Neural progenitor cell (in vitro differentiated cells): ENCODE measurements around the gene TRMO. TPM values are rescaled to one million over a fixed set of nuclear protein-coding genes. Genes with fewer than 3 reads are reported as not detected.
"Not testable (repeated sequence)": the region's sequence is repeated elsewhere in the genome, so short reads cannot be mapped to it uniquely, and the experiment has no call there.

ENCODE experiments used
- DNase-seq: peaks from one replicate; pipeline ENCODE4 v3.0.0-alpha.2; 2016; ENCODE audit warnings: low spot score
- H2AFZ ChIP-seq: fragments of 200-600 bp; sonication (generic); replicated peaks from 2 replicates; pipeline ENCODE4 v1.6.1; 2016; ENCODE audit warnings: antibody characterized with exemption
- H3F3A ChIP-seq: fragments of 200-600 bp; sonication (generic); 2 replicates; pipeline ENCODE4 v1.6.1; 2016; ENCODE audit warnings: antibody characterized with exemption, low read depth
- H3K27ac ChIP-seq: fragments of 200-600 bp; sonication (generic); 2 replicates; pipeline ENCODE4 v1.5.1; 2016; ENCODE audit warnings: mild to moderate bottlenecking
- H3K27me3 ChIP-seq: fragments of 200-600 bp; sonication (generic); 2 replicates; pipeline ENCODE4 v1.6.1; 2016; ENCODE audit warnings: mild to moderate bottlenecking, moderate library complexity
- H3K36me3 ChIP-seq: fragments of 200-600 bp; sonication (generic); 2 replicates; pipeline ENCODE4 v1.5.1; 2016
- H3K4me1 ChIP-seq: fragments of 200-600 bp; sonication (generic); 2 replicates; pipeline ENCODE4 v1.6.1; 2016; ENCODE audit warnings: mixed run types
- H3K4me2 ChIP-seq: fragments of 200-600 bp; sonication (generic); 2 replicates; pipeline ENCODE4 v1.6.1; 2016
- H3K4me3 ChIP-seq: fragments of 200-600 bp; sonication (generic); 2 replicates; pipeline ENCODE4 v1.5.1; 2016
- H3K79me2 ChIP-seq: fragments of 200-600 bp; sonication (generic); 2 replicates; pipeline ENCODE4 v1.6.1; 2016; ENCODE audit warnings: low read depth
- H3K9ac ChIP-seq: fragments of 200-600 bp; sonication (generic); 2 replicates; pipeline ENCODE4 v1.6.1; 2016
- H3K9me3 ChIP-seq: fragments of 200-600 bp; sonication (generic); 2 replicates; pipeline ENCODE4 v1.5.1; 2016; ENCODE audit warnings: low read depth
- H4K20me1 ChIP-seq: fragments of 200-600 bp; sonication (generic); 2 replicates; pipeline ENCODE4 v1.6.1; 2016; ENCODE audit warnings: low read depth
- H3K27ac Mint-ChIP-seq: 3 replicates; pipeline ENCODE4 v1.8.0; 2021; ENCODE audit warnings: mixed read lengths
- H3K27me3 Mint-ChIP-seq: 2 replicates; pipeline ENCODE4 v1.8.0; 2022; ENCODE audit warnings: low read depth, mild to moderate bottlenecking, inconsistent platforms, moderate library complexity, mixed read lengths; ENCODE audit not compliant: insufficient read depth
- H3K36me3 Mint-ChIP-seq: 3 replicates; pipeline ENCODE4 v1.8.0; 2021; ENCODE audit warnings: mixed read lengths
- H3K4me1 Mint-ChIP-seq: 3 replicates; pipeline ENCODE4 v1.8.0; 2021; ENCODE audit warnings: mixed read lengths
- H3K4me3 Mint-ChIP-seq: 3 replicates; pipeline ENCODE4 v1.8.0; 2021; ENCODE audit warnings: mild to moderate bottlenecking, moderate library complexity, mixed read lengths
- H3K9me3 Mint-ChIP-seq: 3 replicates; pipeline ENCODE4 v1.8.0; 2020; ENCODE audit warnings: mixed read lengths
- CTCF ChIP-seq: fragments of 200-600 bp; sonication (generic); IDR thresholded peaks from 2 replicates; pipeline ENCODE4 v1.5.1; 2017; ENCODE audit warnings: antibody characterized with exemption, mild to moderate bottlenecking
- EZH2 ChIP-seq: fragments of 200-600 bp; sonication (generic); IDR thresholded peaks from 2 replicates; pipeline ENCODE4 v1.6.1; 2017; ENCODE audit warnings: antibody characterized with exemption, mild to moderate bottlenecking, moderate library complexity
- EZH2phosphoT487 ChIP-seq: fragments of 200-600 bp; sonication (generic); IDR thresholded peaks from 2 replicates; pipeline ENCODE4 v1.6.1; 2017; ENCODE audit warnings: antibody characterized with exemption
- total RNA-seq: library from RNA; depleted of rRNA; stranded (reverse); fragments of >200 nt; gene quantifications from 2 replicates; pipeline ENCODE4 v1.2.3, GENCODE V29; 2015; ENCODE audit warnings: low replicate concordance

TRMO gene
- total RNA-seq, 1 donor from 2014 or later = 5.7 TPM

- peaks cover 3% of the 10 kb centered on the region for H3K27me3 Mint-ChIP-seq
Observed at GRCh38 chr9:97962575-97962974, 40.3 kb upstream of the TRMO start.

GRCh38 chr9:97962136-97962535 lies 39.8 kb upstream of the TRMO start:
- Histone ChIP-seq H3K27me3 (peaks cover 83% of the 10 kb centered on the region), H3K36me3 (no peaks in the 10 kb centered on the region), H3K9ac (no peak overlapping the region), H3K4me2 (no peak overlapping the region), H3K9me3 (no peaks in the 10 kb centered on the region), H3K27ac (no peak overlapping the region), H2AFZ (no peak overlapping the region), H3K4me3 (no peak overlapping the region), H3K4me1 (no peaks in the 10 kb centered on the region), H3K79me2 (no peaks in the 10 kb centered on the region), H4K20me1 (no peaks in the 10 kb centered on the region), H3F3A (no peaks in the 10 kb centered on the region)
- Mint-ChIP-seq H3K36me3 (no peaks in the 10 kb centered on the region), H3K27ac (no peak overlapping the region), H3K4me1 (no peaks in the 10 kb centered on the region), H3K4me3 (no peak overlapping the region), H3K27me3 (peaks cover 2% of the 10 kb centered on the region), H3K9me3 (no peaks in the 10 kb centered on the region)
- TF ChIP-seq EZH2phosphoT487 (no peak), EZH2 (no peak), CTCF (no peak)
- no peak for DNase-seq

More at GRCh38 chr9:97962575-97962974, 40.3 kb upstream of the TRMO start:
- H3K9ac ChIP-seq = no peak overlapping the region
- no peak overlapping the region for H3K27ac ChIP-seq
- no peaks in the 10 kb centered on the region for H3K36me3 ChIP-seq
- TF ChIP-seq CTCF (no peak), EZH2 (no peak), EZH2phosphoT487 (no peak)
- H3K4me3 ChIP-seq = no peak overlapping the region
- no peak overlapping the region for H3K4me2 ChIP-seq
- H3F3A ChIP-seq = no peaks in the 10 kb centered on the region
- H3K27me3 ChIP-seq = peaks cover 84% of the 10 kb centered on the region
- no peaks in the 10 kb centered on the region for H3K9me3 ChIP-seq
- Mint-ChIP-seq H3K4me3 (no peak overlapping the region), H3K9me3 (no peaks in the 10 kb centered on the region), H3K4me1 (no peaks in the 10 kb centered on the region), H3K36me3 (no peaks in the 10 kb centered on the region), H3K27ac (no peak overlapping the region)
- no peaks in the 10 kb centered on the region for H3K79me2 ChIP-seq
- no peak for DNase-seq
- no peaks in the 10 kb centered on the region for H4K20me1 ChIP-seq
- no peaks in the 10 kb centered on the region for H3K4me1 ChIP-seq
- H2AFZ ChIP-seq = no peak overlapping the region

DNA sequence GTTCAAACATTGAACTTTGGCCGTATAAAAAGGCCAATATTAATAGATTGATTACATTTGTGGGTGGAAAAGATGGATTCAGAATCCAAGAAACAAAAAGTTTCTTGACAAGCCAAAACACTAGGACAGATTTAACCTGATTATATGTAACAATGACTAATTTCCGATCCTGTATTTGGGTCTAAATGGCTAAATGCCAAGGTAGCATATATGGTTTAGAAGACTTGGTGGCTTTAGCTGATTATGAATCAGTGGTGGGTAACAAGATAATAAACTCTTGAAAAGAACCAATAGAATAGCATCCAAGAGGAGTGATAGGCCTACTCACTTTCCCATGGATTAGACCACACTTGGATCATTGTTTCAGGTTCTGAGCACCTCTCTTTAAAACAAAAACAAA lies 39.1 kb upstream of the TRMO start:
- Histone ChIP-seq H3K9me3 (no peaks in the 10 kb centered on the region), H3K27ac (no peak overlapping the region), H4K20me1 (no peaks in the 10 kb centered on the region), H3K4me3 (no peak overlapping the region), H3K79me2 (no peaks in the 10 kb centered on the region), H3K9ac (no peak overlapping the region), H3K27me3 (peaks cover 83% of the 10 kb centered on the region), H3K4me1 (no peaks in the 10 kb centered on the region), H3F3A (no peaks in the 10 kb centered on the region), H3K4me2 (no peak overlapping the region), H2AFZ (no peak overlapping the region), H3K36me3 (no peaks in the 10 kb centered on the region)
- no peak overlapping the region for H3K27ac Mint-ChIP-seq
- no peaks in the 10 kb centered on the region for H3K9me3 Mint-ChIP-seq
- TF ChIP-seq EZH2 = no peak
- TF ChIP-seq EZH2phosphoT487 = no peak
- TF ChIP-seq CTCF = no peak
- peaks cover 2% of the 10 kb centered on the region for H3K27me3 Mint-ChIP-seq
- no peaks in the 10 kb centered on the region for H3K36me3 Mint-ChIP-seq
- H3K4me3 Mint-ChIP-seq = no peak overlapping the region
- H3K4me1 Mint-ChIP-seq = no peaks in the 10 kb centered on the region
- no peak for DNase-seq

GRCh38 chr9:97960678-97961328 lies 38.5 kb upstream of the TRMO start:
- not testable (repeated sequence) for H3K9me3 Mint-ChIP-seq, H3K4me3 Mint-ChIP-seq, H3K4me1 ChIP-seq, H3K4me2 ChIP-seq, H3K9ac ChIP-seq, H3K36me3 Mint-ChIP-seq, H3K79me2 ChIP-seq, H3K9me3 ChIP-seq, H3K27ac ChIP-seq, H3K36me3 ChIP-seq, H3K4me3 ChIP-seq, DNase-seq, H3F3A ChIP-seq, H2AFZ ChIP-seq, H3K27me3 Mint-ChIP-seq, H4K20me1 ChIP-seq, H3K4me1 Mint-ChIP-seq, H3K27ac Mint-ChIP-seq
- H3K27me3 ChIP-seq = peaks cover 80% of the 10 kb centered on the region
